Upper lobe of right lung (tissue), 1 donor: ENCODE measurements around the gene SNX33. TPM values are rescaled to one million over a fixed set of nuclear protein-coding genes. Genes with fewer than 3 reads are reported as not detected.
A peak's percentile ranks its signal among the peaks of the same experiment; 100 is the strongest.

Experiments
- ATAC-seq: fragments of 200-7000 bp; cut with Tn5 transposase; one replicate; pipeline ENCODE4 v1.9.1; 2020; ENCODE audit warnings: mild to moderate bottlenecking, moderate library complexity
- DNase-seq: peaks from one replicate; pipeline ENCODE4 v3.0.0-alpha.2; 2020
- H3K27ac ChIP-seq: fragments of 200-600 bp; one replicate; pipeline ENCODE4 v1.8.0; 2022
- H3K27me3 ChIP-seq: fragments of 200-600 bp; one replicate; pipeline ENCODE4 v1.8.0; 2022; ENCODE audit warnings: mild to moderate bottlenecking
- H3K36me3 ChIP-seq: fragments of 200-600 bp; one replicate; pipeline ENCODE4 v1.8.0; 2022
- H3K4me1 ChIP-seq: fragments of 200-600 bp; one replicate; pipeline ENCODE4 v1.8.0; 2022
- H3K4me3 ChIP-seq: fragments of 200-600 bp; one replicate; pipeline ENCODE4 v1.8.0; 2022; ENCODE audit warnings: mild to moderate bottlenecking
- H3K9me3 ChIP-seq: fragments of 200-600 bp; one replicate; pipeline ENCODE4 v1.8.0; 2022
- CTCF ChIP-seq: fragments of 200-600 bp; IDR thresholded peaks from one replicate; pipeline ENCODE4 v1.8.0; 2022; ENCODE audit warnings: antibody characterized with exemption
- intact Hi-C: fragments of 100-400 bp; cut with DNase I; formaldehyde crosslinking; loops from one replicate; pipeline ENCODE4 v1.11.0; 2022
- total RNA-seq: library from RNA; stranded (reverse); fragmentation: NEBNext Ultra II Directional; extraction: Animal tissue kit (Norgen Biotek cat#: 25700); gene quantifications from one replicate; pipeline ENCODE4 v1.2.1, GENCODE V29; 2021
- donor health status: DM: no; HTN: yes; CAD: no; lungs with severe emphysema.

Gene SNX33
- total RNA-seq, 1 donor from 2014 or later, result 31.0 TPM

DNA sequence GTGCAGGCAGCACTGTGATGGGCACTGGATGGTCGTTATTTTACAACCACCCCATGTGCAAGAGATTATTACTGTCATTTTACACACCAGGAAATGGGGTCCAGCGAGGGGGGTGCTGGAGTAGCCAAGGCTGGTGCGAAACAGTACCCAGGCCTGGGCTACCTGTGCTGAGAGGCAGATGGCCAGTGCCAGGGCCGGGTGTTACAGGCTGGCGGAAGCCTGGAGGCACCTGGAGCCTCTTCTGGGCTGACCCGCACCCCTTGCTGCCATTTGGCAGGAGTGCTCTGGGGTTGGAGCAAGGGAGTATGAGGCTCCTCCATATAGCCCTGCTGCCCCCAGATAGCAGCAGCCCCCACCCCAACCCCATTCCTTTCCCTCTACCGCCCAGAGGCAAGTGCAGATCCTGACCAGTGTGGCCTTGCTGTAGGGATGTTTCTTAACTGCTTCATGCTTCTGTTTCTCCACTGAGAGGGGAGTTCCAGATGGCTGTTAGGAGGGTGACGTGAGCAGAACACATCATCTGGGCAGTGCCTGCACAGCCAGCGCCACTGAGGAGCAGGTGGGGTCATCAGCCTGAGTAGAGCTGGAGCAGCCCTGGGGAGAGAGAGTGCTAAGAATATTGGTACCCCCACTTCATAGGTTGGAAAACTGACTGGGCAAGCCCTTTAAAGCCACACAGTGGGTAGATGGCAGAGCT lies 15.3 kb downstream of the SNX33 start:
- intact Hi-C loops, result no loop called here
- DNase-seq (no peak), ATAC-seq (no peak)
- Histone ChIP-seq H3K27ac (peak overlapping the region; percentile 89), H3K4me3 (no peak overlapping the region), H3K9me3 (no peaks in the 10 kb centered on the region), H3K4me1 (peaks cover 54% of the 10 kb centered on the region), H3K36me3 (peaks cover 15% of the 10 kb centered on the region), H3K27me3 (no peaks in the 10 kb centered on the region)
- no peak for TF ChIP-seq CTCF

GRCh38 chr15:75663931-75664421 lies 16.3 kb downstream of the SNX33 start:
- H3K9me3 ChIP-seq, result no peaks in the 10 kb centered on the region
- no peak for TF ChIP-seq CTCF
- H3K27me3 ChIP-seq, result no peaks in the 10 kb centered on the region
- intact Hi-C loops, result no loop called here
- no peak overlapping the region for H3K4me3 ChIP-seq
- H3K27ac ChIP-seq, result peak overlapping the region; percentile 24
- DNase-seq, result no peak
- H3K4me1 ChIP-seq, result peaks cover 54% of the 10 kb centered on the region
- peaks cover 5% of the 10 kb centered on the region for H3K36me3 ChIP-seq
- ATAC-seq, result no peak

GRCh38 chr15:75666823-75667501 lies 19.2 kb downstream of the SNX33 start:
- peak; percentile 83 for ATAC-seq
- intact Hi-C loops, result no loop called here

DNA sequence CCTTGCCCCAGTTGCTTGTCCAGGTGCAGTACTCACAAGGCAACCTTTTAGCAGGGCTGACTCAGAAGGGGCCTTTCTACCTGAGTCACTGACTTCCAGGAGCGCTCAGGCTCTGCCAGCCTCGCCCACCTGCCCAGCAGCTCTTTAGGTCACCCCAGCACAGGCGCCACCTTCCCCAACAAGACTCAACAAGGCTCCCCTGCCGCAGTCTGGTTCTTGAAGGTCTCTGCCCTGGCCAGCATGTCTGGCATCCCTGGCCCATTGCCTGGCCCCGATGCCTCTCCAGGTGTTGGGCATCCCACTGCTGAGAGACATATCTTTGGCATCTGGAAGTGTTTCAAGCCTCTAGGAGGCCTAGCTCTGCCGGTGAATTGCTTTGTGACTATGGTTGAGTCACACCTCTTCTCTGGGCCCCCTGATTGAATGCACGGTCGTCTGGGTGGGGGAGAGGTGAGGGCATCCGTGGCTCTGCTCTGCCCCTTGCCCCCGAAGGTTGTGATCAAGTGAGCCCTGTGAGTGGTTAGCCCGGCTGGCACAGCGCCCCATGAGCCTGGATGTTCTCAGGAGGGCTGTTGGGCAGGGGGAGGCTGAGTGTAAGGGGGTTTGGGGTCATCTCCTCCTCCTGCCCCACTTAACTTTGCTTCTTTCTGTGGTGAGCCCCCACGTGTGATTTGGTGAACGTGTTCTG lies 21.6 kb downstream of the SNX33 start:
- Histone ChIP-seq H3K27me3 (no peaks in the 10 kb centered on the region), H3K4me1 (peaks cover 42% of the 10 kb centered on the region), H3K4me3 (no peak overlapping the region), H3K27ac (no peak overlapping the region), H3K9me3 (no peaks in the 10 kb centered on the region), H3K36me3 (no peaks in the 10 kb centered on the region)
- ATAC-seq, result no peak
- intact Hi-C loops, result no loop called here
- TF ChIP-seq CTCF, result no peak
- no peak for DNase-seq

More at GRCh38 chr15:75666823-75667501, 19.2 kb downstream of the SNX33 start:
- peaks cover 30% of the 10 kb centered on the region for H3K4me1 ChIP-seq
- DNase-seq, result peak; percentile 81
- H3K36me3 ChIP-seq, result no peaks in the 10 kb centered on the region
- peak overlapping the region; percentile 81 for H3K27ac ChIP-seq
- H3K9me3 ChIP-seq, result no peaks in the 10 kb centered on the region
- H3K27me3 ChIP-seq, result no peaks in the 10 kb centered on the region
- H3K4me3 ChIP-seq, result no peak overlapping the region
- no peak for TF ChIP-seq CTCF

DNA sequence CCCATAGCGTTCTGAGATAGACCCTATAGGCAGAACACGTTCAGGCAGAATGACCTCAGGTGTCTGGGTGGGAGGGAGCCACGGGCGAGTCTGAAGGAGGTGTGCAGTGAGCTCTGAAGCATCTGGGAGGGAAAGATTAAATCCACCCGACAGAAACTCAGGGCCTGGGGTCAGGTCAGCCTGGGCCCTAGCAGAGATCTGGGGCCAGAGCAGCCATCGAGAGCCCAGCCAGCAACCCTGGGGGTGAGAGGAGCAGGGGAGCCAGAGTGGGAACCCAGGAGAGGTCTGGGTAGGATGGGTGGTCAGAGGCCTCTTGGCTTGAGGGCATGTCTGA lies 22.1 kb downstream of the SNX33 start:
- no peak for TF ChIP-seq CTCF
- Histone ChIP-seq H3K36me3 (no peaks in the 10 kb centered on the region), H3K27ac (no peak overlapping the region), H3K4me1 (peaks cover 44% of the 10 kb centered on the region), H3K4me3 (no peak overlapping the region), H3K27me3 (no peaks in the 10 kb centered on the region), H3K9me3 (no peaks in the 10 kb centered on the region)
- no peak for DNase-seq
- ATAC-seq, result no peak
- intact Hi-C loops, result no loop called here
